Ishikawa (cell line): ENCODE measurements around the gene KLHL25.

ENCODE experiments used
- CEBPB ChIP-seq: IDR thresholded peaks from 2 replicates; pipeline ENCODE4 v1.6.1; 2012
- CREB1 ChIP-seq: IDR thresholded peaks from 2 replicates; pipeline ENCODE4 v1.6.1; 2012; ENCODE audit warnings: low read depth
- EP300 ChIP-seq: IDR thresholded peaks from 2 replicates; pipeline ENCODE4 v1.6.1; 2012; ENCODE audit warnings: borderline replicate concordance
- RAD21 ChIP-seq: IDR thresholded peaks from 2 replicates; pipeline ENCODE4 v1.6.1; 2012; ENCODE audit warnings: low read depth
- TAF1 ChIP-seq: IDR thresholded peaks from 2 replicates; pipeline ENCODE4 v1.6.1; 2012; ENCODE audit warnings: low read depth, mild to moderate bottlenecking
- TCF12 ChIP-seq: IDR thresholded peaks from 2 replicates; pipeline ENCODE4 v1.6.1; 2012; ENCODE audit warnings: low read depth
- YY1 ChIP-seq: IDR thresholded peaks from 2 replicates; pipeline ENCODE4 v1.6.1; 2012; ENCODE audit warnings: low read depth
- TF ChIP-seq, protein P1 (sequence below): IDR thresholded peaks from 2 replicates; pipeline ENCODE4 v1.6.1; 2012; ENCODE audit warnings: low read depth, mild to moderate bottlenecking

- TF ChIP-seq YY1 = no peak
- no peak for TF ChIP-seq TCF12
- TF ChIP-seq RAD21 = no peak
- no peak for TF ChIP-seq TAF1
- no peak for TF ChIP-seq CREB1
- no peak for TF ChIP-seq CEBPB
- TF ChIP-seq, protein P1, sequence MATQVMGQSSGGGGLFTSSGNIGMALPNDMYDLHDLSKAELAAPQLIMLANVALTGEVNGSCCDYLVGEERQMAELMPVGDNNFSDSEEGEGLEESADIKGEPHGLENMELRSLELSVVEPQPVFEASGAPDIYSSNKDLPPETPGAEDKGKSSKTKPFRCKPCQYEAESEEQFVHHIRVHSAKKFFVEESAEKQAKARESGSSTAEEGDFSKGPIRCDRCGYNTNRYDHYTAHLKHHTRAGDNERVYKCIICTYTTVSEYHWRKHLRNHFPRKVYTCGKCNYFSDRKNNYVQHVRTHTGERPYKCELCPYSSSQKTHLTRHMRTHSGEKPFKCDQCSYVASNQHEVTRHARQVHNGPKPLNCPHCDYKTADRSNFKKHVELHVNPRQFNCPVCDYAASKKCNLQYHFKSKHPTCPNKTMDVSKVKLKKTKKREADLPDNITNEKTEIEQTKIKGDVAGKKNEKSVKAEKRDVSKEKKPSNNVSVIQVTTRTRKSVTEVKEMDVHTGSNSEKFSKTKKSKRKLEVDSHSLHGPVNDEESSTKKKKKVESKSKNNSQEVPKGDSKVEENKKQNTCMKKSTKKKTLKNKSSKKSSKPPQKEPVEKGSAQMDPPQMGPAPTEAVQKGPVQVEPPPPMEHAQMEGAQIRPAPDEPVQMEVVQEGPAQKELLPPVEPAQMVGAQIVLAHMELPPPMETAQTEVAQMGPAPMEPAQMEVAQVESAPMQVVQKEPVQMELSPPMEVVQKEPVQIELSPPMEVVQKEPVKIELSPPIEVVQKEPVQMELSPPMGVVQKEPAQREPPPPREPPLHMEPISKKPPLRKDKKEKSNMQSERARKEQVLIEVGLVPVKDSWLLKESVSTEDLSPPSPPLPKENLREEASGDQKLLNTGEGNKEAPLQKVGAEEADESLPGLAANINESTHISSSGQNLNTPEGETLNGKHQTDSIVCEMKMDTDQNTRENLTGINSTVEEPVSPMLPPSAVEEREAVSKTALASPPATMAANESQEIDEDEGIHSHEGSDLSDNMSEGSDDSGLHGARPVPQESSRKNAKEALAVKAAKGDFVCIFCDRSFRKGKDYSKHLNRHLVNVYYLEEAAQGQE = no peak
- TF ChIP-seq EP300 = no peak
Observed at GRCh38 chr15:85737061-85737460, 57.7 kb downstream of the KLHL25 start.
